ENCODE data around the gene EIF4A2. TPM values are rescaled to one million over a fixed set of nuclear protein-coding genes. Genes with fewer than 3 reads are reported as not detected.

EIF4A2 gene
- total RNA-seq, 1 experiment from 2014 or later: 398 TPM

DNA sequence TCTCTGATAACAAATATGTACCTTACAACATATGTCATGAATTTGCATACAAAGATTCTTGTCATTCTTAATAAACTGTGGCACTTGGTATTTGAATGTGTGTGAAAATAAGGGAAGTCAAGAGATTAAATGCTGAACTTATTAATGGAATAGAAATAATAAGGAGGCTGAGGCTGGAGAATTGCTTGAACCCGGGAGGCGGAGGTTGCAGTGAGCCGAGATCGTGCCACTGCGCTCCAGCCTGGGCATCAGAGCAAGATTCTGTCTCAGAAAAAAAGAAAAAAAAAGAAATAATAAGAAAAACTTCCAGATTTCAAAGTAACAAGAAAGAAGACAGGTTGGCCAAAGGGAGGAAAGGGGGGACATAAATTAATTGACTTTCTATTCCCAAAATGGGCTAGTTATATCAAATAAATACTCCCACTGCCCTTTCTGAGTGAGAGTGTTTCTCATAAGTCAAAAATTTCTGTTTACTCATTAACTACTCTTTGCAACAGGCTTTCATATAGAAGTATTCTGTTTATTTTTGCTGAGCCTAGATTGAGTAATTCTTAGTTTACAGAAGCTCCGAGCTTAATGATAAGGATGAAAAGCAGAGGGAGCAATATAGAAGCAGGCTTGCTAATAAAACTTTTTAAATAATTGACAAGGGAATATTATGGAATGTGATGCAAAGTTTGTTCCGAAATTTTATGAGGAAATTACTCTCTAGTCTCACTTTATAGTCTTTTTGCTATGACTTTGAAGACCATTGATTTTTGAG, 40.6 kb upstream of the EIF4A2 start (continued):
- TF ChIP-seq, protein P1, sequence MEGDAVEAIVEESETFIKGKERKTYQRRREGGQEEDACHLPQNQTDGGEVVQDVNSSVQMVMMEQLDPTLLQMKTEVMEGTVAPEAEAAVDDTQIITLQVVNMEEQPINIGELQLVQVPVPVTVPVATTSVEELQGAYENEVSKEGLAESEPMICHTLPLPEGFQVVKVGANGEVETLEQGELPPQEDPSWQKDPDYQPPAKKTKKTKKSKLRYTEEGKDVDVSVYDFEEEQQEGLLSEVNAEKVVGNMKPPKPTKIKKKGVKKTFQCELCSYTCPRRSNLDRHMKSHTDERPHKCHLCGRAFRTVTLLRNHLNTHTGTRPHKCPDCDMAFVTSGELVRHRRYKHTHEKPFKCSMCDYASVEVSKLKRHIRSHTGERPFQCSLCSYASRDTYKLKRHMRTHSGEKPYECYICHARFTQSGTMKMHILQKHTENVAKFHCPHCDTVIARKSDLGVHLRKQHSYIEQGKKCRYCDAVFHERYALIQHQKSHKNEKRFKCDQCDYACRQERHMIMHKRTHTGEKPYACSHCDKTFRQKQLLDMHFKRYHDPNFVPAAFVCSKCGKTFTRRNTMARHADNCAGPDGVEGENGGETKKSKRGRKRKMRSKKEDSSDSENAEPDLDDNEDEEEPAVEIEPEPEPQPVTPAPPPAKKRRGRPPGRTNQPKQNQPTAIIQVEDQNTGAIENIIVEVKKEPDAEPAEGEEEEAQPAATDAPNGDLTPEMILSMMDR (IDR thresholded peaks at IDR 0.05 in 2 of 3, conservative IDR thresholded peaks at IDR 0.05 in 1 of 3; ENCODE audit: borderline replicate concordance in 1 of 3, insufficient read depth in 1 of 3, low read depth in 2 of 3, low read length in 2 of 3): no peak
- TF ChIP-seq EGR1 (IDR thresholded peaks at IDR 0.05; ENCODE audit: low read depth) (no peak), SIN3A (IDR thresholded peaks at IDR 0.05; ENCODE audit: low read depth) (no peak), SP1 (IDR thresholded peaks at IDR 0.05; ENCODE audit: low read depth) (no peak), TCF7L2 (IDR thresholded peaks at IDR 0.05; ENCODE audit: borderline replicate concordance, extremely low read depth, insufficient read depth, insufficient read length) (no peak), YY1 (IDR thresholded peaks at IDR 0.05; ENCODE audit: extremely low read depth, insufficient replicate concordance, low read depth, low read length) (no peak)

DNA sequence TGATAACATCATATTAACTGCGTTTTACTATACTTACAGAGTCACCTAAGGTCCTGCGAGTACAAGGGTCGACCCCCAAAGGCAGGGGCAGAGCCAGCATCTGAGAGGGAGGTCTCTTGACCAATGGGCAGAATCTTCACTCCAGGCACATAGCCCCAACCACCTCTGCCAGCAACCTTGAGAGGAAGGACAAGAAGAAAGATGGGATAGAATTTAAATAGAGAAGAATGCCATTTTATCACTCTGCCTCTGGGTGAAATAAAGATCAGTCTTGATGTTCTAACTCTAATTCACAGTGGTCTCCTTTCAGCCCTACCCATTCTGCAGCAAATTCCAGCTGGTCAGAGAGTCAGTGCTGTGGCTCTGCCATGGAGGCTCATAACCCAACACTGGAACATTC, 39.7 kb upstream of the EIF4A2 start:
- H3K9me3 ChIP-seq (ENCODE audit: control insufficient read depth in 1 of 2, insufficient read depth in 1 of 2, low read depth in 1 of 2, low read length in 2 of 2): no peaks in the 10 kb centered on the region
- no TSS peak for BruUV-seq (replicated peaks)
- ChIA-PET RAD21 (ENCODE audit: low non-redundant PET in 1 of 2, low total read pairs in 2 of 2, uncharacterized antibody in 2 of 2, unreplicated experiment in 2 of 2) (no interaction called here), POLR2A (no interaction called here), CTCF (no interaction called here)
- H2AFZ ChIP-seq (ENCODE audit: low read depth, low read length, poor library complexity, severe bottlenecking): no peak overlapping the region
- DNase-seq (ENCODE audit: low read depth, low spot score): no peak
- H3K27ac ChIP-seq (ENCODE audit: low read depth, low read length): no peak overlapping the region
- H3K4me2 ChIP-seq (ENCODE audit: low read length): no peak overlapping the region
- no peaks in the 10 kb centered on the region for H4K20me1 ChIP-seq (ENCODE audit: insufficient read depth)
- H3K79me2 ChIP-seq (ENCODE audit: insufficient read depth, low read length): no peaks in the 10 kb centered on the region
- H3K9ac ChIP-seq (ENCODE audit: low read length): no peak overlapping the region
- H3K27me3 ChIP-seq (ENCODE audit: insufficient read depth, low read length): no peaks in the 10 kb centered on the region
- intact Hi-C loops (cut with micrococcal nuclease): no loop called here
- no peaks in the 10 kb centered on the region for H3K9me2 ChIP-seq (ENCODE audit: insufficient read depth)
- peaks cover 0 to 15% of the 10 kb centered on the region in 2 experiments; a peak in 2 of 4 replicates for H3K4me1 ChIP-seq (ENCODE audit: control insufficient read depth in 1 of 2, insufficient read depth in 2 of 2, low read length in 2 of 2)
- no peak for ATAC-seq
- H3K4me3 ChIP-seq (replicated peaks in 1 of 2; ENCODE audit: low read depth in 1 of 2, low read length in 2 of 2): no peak overlapping the region
- H3K36me3 ChIP-seq (ENCODE audit: control insufficient read depth in 1 of 2, insufficient read depth in 2 of 2, low read length in 2 of 2): no peaks in the 10 kb centered on the region
- TF ChIP-seq, protein P2, sequence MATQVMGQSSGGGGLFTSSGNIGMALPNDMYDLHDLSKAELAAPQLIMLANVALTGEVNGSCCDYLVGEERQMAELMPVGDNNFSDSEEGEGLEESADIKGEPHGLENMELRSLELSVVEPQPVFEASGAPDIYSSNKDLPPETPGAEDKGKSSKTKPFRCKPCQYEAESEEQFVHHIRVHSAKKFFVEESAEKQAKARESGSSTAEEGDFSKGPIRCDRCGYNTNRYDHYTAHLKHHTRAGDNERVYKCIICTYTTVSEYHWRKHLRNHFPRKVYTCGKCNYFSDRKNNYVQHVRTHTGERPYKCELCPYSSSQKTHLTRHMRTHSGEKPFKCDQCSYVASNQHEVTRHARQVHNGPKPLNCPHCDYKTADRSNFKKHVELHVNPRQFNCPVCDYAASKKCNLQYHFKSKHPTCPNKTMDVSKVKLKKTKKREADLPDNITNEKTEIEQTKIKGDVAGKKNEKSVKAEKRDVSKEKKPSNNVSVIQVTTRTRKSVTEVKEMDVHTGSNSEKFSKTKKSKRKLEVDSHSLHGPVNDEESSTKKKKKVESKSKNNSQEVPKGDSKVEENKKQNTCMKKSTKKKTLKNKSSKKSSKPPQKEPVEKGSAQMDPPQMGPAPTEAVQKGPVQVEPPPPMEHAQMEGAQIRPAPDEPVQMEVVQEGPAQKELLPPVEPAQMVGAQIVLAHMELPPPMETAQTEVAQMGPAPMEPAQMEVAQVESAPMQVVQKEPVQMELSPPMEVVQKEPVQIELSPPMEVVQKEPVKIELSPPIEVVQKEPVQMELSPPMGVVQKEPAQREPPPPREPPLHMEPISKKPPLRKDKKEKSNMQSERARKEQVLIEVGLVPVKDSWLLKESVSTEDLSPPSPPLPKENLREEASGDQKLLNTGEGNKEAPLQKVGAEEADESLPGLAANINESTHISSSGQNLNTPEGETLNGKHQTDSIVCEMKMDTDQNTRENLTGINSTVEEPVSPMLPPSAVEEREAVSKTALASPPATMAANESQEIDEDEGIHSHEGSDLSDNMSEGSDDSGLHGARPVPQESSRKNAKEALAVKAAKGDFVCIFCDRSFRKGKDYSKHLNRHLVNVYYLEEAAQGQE (IDR thresholded peaks at IDR 0.05; ENCODE audit: low read depth): no peak
- TF ChIP-seq, protein P1 (IDR thresholded peaks at IDR 0.05 in 2 of 3, conservative IDR thresholded peaks at IDR 0.05 in 1 of 3; ENCODE audit: borderline replicate concordance in 1 of 3, insufficient read depth in 1 of 3, low read depth in 2 of 3, low read length in 2 of 3): no peak
- no peak for TF ChIP-seq EZH2phosphoT487 (IDR thresholded peaks at IDR 0.05; ENCODE audit: borderline replicate concordance)
- TF ChIP-seq POLR2AphosphoS5 (IDR thresholded peaks at IDR 0.05; ENCODE audit: low read depth, low read length): no peak
- no peak for TF ChIP-seq FOSL1 (IDR thresholded peaks at IDR 0.05; ENCODE audit: low read depth)
- TF ChIP-seq, protein P3, sequence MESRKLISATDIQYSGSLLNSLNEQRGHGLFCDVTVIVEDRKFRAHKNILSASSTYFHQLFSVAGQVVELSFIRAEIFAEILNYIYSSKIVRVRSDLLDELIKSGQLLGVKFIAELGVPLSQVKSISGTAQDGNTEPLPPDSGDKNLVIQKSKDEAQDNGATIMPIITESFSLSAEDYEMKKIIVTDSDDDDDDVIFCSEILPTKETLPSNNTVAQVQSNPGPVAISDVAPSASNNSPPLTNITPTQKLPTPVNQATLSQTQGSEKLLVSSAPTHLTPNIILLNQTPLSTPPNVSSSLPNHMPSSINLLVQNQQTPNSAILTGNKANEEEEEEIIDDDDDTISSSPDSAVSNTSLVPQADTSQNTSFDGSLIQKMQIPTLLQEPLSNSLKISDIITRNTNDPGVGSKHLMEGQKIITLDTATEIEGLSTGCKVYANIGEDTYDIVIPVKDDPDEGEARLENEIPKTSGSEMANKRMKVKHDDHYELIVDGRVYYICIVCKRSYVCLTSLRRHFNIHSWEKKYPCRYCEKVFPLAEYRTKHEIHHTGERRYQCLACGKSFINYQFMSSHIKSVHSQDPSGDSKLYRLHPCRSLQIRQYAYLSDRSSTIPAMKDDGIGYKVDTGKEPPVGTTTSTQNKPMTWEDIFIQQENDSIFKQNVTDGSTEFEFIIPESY (IDR thresholded peaks at IDR 0.05; ENCODE audit: extremely low read depth, insufficient replicate concordance, low read length): no peak
- TF ChIP-seq, protein P4, sequence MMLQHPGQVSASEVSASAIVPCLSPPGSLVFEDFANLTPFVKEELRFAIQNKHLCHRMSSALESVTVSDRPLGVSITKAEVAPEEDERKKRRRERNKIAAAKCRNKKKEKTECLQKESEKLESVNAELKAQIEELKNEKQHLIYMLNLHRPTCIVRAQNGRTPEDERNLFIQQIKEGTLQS (IDR thresholded peaks at IDR 0.05): no peak
